Panc1 (cell line): Measurements from ENCODE around the gene RAI1. TPM values are rescaled to one million over a fixed set of nuclear protein-coding genes. Genes with fewer than 3 reads are reported as not detected.

Experiments used
- ATAC-seq: fragments of 200-7000 bp; cut with Tn5 transposase; 2 replicates; pipeline ENCODE4 v1.9.1; 2020; ENCODE audit warnings: mild to moderate bottlenecking, moderate library complexity
- BruUV-seq: library from RNA; stranded (reverse); fragments of 400-500 nt; replicated peaks from 2 replicates; lab custom pipeline; 2021; lab: Mats Ljungman, UMichigan
- CTCF ChIA-PET: fragments of 300-600 bp; sonication (Branson Sonifier 250); formaldehyde crosslinking; loops from one replicate; lab custom pipeline; 2022; ENCODE audit warnings: antibody characterized with exemption; lab: Charles Lee
- POLR2A ChIA-PET: fragments of 300-600 bp; sonication (Branson Sonifier 250); formaldehyde crosslinking; loops from one replicate; lab custom pipeline; 2022; ENCODE audit warnings: antibody characterized with exemption; lab: Charles Lee
- DNase-seq: peaks from one replicate; pipeline ENCODE4 v3.0.0-alpha.2; 2010; ENCODE audit warnings: low read depth, low spot score
- H3K27ac ChIP-seq: 2 replicates; pipeline ENCODE4 v1.5.1; 2011; ENCODE audit warnings: mild to moderate bottlenecking, low read length, inconsistent platforms
- H3K27me3 ChIP-seq: fragments of 200-500 bp; sonication (Bioruptor generic); 2 replicates; pipeline ENCODE4 v1.6.0; 2014; ENCODE audit warnings: low read length, inconsistent platforms; ENCODE audit not compliant: control insufficient read depth, insufficient read depth
- H3K36me3 ChIP-seq: fragments of 200-500 bp; sonication (Bioruptor generic); 2 replicates; pipeline ENCODE4 v1.5.1; 2014; ENCODE audit warnings: inconsistent platforms, mild to moderate bottlenecking, low read length, moderate library complexity; ENCODE audit not compliant: control insufficient read depth, insufficient read depth
- H3K4me1 ChIP-seq: 2 replicates; pipeline ENCODE4 v1.5.1; 2011; ENCODE audit warnings: inconsistent platforms, mild to moderate bottlenecking, low read length, moderate library complexity; ENCODE audit not compliant: control insufficient read depth, insufficient read depth
- H3K4me3 ChIP-seq, 2 experiments: 2 replicates each; pipeline ENCODE4 v1.5.1; 2011 to 2012; ENCODE audit warnings: low read depth in 2 of 2, low read length in 2 of 2, mild to moderate bottlenecking in 2 of 2, inconsistent platforms in 1 of 2, moderate library complexity in 1 of 2
- H3K9me3 ChIP-seq: fragments of 200-500 bp; sonication (Bioruptor generic); 2 replicates; pipeline ENCODE4 v1.5.1; 2014; ENCODE audit warnings: low read depth, mild to moderate bottlenecking, inconsistent platforms, low read length, moderate library complexity; ENCODE audit not compliant: control insufficient read depth, insufficient read depth
- POLR2AphosphoS5 ChIP-seq: IDR thresholded peaks from 2 replicates; pipeline ENCODE4 v1.6.1; 2012; ENCODE audit warnings: mild to moderate bottlenecking, low read depth, low read length, moderate library complexity
- SIN3A ChIP-seq: IDR thresholded peaks from 2 replicates; pipeline ENCODE4 v1.6.1; 2012; ENCODE audit warnings: low read depth, mild to moderate bottlenecking, low read length, moderate library complexity, borderline replicate concordance; ENCODE audit not compliant: insufficient read depth
- TCF7L2 ChIP-seq: IDR thresholded peaks from 2 replicates; pipeline ENCODE4 v1.6.1; 2011; ENCODE audit warnings: mild to moderate bottlenecking, low read depth, low read length, inconsistent platforms
- in situ Hi-C: cut with HindIII; loops from 2 replicates; pipeline ENCODE4 v1.10.0; 2016; ENCODE audit warnings: low sequenced_read_pairs, low pct_unique_long_range_greater_than_20kb
- intact Hi-C: fragments of 100-400 bp; cut with micrococcal nuclease; formaldehyde crosslinking; loops from one replicate; pipeline ENCODE4 v1.10.0; 2022; ENCODE audit not compliant: unreplicated experiment
- total RNA-seq: library from RNA; stranded (reverse); gene quantifications from one replicate; pipeline ENCODE4 v1.2.1, GENCODE V29; 2021; ENCODE audit not compliant: unreplicated experiment
- TF ChIP-seq, protein P1 (sequence below): fragments of 450-650 bp; IDR thresholded peaks from 2 replicates; pipeline ENCODE4 v1.5.1; 2017; ENCODE audit warnings: mild to moderate bottlenecking
- TF ChIP-seq, protein P2 (sequence below), 2 experiments: IDR thresholded peaks; 2 replicates each; pipeline ENCODE4 v1.6.1; 2011 to 2012; ENCODE audit warnings: low read depth in 2 of 2, control low read depth in 1 of 2, low read length in 1 of 2, mild to moderate bottlenecking in 1 of 2, moderate library complexity in 1 of 2; ENCODE audit not compliant: insufficient read depth in 1 of 2

Gene RAI1
- total RNA-seq, 1 experiment from 2014 or later: 51.0 TPM

GRCh38 chr17:17711641-17712162 is 30.4 kb downstream of the RAI1 start:
- Histone ChIP-seq H3K27ac (peak overlapping the region; percentile 95), H3K4me3 (no peak overlapping the region; a peak in 1 of 4 replicates), H3K4me1 (peaks cover 90% of the 10 kb centered on the region), H3K27me3 (no peaks in the 10 kb centered on the region), H3K9me3 (no peaks in the 10 kb centered on the region), H3K36me3 (no peaks in the 10 kb centered on the region)
- POLR2A ChIA-PET: interaction anchor here (1.0 kb wide), 1 partner anchor 17 kb away, joined by 3 read pairs; no protein-coding TSS in a partner anchor
- DNase-seq (no peak), ATAC-seq (peak; percentile 6; the same call in 1 of the 2 replicates)
- in situ Hi-C loops (no loop called here), intact Hi-C loops (no loop called here)
- CTCF ChIA-PET: no interaction called here
- no TSS peak for BruUV-seq
- no peak for TF ChIP-seq POLR2AphosphoS5
- TF ChIP-seq, protein P1, sequence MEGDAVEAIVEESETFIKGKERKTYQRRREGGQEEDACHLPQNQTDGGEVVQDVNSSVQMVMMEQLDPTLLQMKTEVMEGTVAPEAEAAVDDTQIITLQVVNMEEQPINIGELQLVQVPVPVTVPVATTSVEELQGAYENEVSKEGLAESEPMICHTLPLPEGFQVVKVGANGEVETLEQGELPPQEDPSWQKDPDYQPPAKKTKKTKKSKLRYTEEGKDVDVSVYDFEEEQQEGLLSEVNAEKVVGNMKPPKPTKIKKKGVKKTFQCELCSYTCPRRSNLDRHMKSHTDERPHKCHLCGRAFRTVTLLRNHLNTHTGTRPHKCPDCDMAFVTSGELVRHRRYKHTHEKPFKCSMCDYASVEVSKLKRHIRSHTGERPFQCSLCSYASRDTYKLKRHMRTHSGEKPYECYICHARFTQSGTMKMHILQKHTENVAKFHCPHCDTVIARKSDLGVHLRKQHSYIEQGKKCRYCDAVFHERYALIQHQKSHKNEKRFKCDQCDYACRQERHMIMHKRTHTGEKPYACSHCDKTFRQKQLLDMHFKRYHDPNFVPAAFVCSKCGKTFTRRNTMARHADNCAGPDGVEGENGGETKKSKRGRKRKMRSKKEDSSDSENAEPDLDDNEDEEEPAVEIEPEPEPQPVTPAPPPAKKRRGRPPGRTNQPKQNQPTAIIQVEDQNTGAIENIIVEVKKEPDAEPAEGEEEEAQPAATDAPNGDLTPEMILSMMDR: no peak

GRCh38 chr17:17712268-17712924 is 31.1 kb downstream of the RAI1 start:
- Histone ChIP-seq H3K4me3 (no peak overlapping the region), H3K36me3 (no peaks in the 10 kb centered on the region), H3K9me3 (no peaks in the 10 kb centered on the region), H3K4me1 (peaks cover 92% of the 10 kb centered on the region), H3K27me3 (no peaks in the 10 kb centered on the region), H3K27ac (peak overlapping the region; percentile 95)
- ChIA-PET POLR2A (interaction anchor here (1.0 kb wide), 1 partner anchor 17 kb away, joined by 3 read pairs; no protein-coding TSS in a partner anchor), CTCF (no interaction called here)
- ATAC-seq (no peak), DNase-seq (no peak)
- in situ Hi-C loops: no loop called here
- no TSS peak for BruUV-seq
- intact Hi-C loops: no loop called here
- no peak for TF ChIP-seq TCF7L2
- TF ChIP-seq, protein P2, sequence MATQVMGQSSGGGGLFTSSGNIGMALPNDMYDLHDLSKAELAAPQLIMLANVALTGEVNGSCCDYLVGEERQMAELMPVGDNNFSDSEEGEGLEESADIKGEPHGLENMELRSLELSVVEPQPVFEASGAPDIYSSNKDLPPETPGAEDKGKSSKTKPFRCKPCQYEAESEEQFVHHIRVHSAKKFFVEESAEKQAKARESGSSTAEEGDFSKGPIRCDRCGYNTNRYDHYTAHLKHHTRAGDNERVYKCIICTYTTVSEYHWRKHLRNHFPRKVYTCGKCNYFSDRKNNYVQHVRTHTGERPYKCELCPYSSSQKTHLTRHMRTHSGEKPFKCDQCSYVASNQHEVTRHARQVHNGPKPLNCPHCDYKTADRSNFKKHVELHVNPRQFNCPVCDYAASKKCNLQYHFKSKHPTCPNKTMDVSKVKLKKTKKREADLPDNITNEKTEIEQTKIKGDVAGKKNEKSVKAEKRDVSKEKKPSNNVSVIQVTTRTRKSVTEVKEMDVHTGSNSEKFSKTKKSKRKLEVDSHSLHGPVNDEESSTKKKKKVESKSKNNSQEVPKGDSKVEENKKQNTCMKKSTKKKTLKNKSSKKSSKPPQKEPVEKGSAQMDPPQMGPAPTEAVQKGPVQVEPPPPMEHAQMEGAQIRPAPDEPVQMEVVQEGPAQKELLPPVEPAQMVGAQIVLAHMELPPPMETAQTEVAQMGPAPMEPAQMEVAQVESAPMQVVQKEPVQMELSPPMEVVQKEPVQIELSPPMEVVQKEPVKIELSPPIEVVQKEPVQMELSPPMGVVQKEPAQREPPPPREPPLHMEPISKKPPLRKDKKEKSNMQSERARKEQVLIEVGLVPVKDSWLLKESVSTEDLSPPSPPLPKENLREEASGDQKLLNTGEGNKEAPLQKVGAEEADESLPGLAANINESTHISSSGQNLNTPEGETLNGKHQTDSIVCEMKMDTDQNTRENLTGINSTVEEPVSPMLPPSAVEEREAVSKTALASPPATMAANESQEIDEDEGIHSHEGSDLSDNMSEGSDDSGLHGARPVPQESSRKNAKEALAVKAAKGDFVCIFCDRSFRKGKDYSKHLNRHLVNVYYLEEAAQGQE (IDR thresholded peaks at IDR 0.05; ENCODE audit: insufficient read depth in 1 of 2, low read depth in 2 of 2, low read length in 1 of 2): no peak
- no peak for TF ChIP-seq POLR2AphosphoS5
- no peak for TF ChIP-seq SIN3A
- TF ChIP-seq, protein P1: no peak
